NT2/D1 (cell line): ENCODE results near the gene TOM1L2.
"Not testable (repeated sequence)": the region's sequence is repeated elsewhere in the genome, so short reads cannot be mapped to it uniquely, and the experiment has no call there.

Source experiments
- DNase-seq: peaks from one replicate; pipeline ENCODE4 v3.0.0-alpha.2; 2011; ENCODE audit warnings: low read depth, low spot score
- H3K27me3 ChIP-seq: 2 replicates; pipeline ENCODE4 v1.6.0; 2011; ENCODE audit warnings: mild to moderate bottlenecking; ENCODE audit not compliant: insufficient read length, insufficient read depth
- H3K36me3 ChIP-seq: 2 replicates; pipeline ENCODE4 v1.6.1; 2011; ENCODE audit warnings: mild to moderate bottlenecking, low read length, mixed read lengths; ENCODE audit not compliant: insufficient read depth, insufficient read length
- H3K4me1 ChIP-seq: 2 replicates; pipeline ENCODE4 v1.5.1; 2011; ENCODE audit not compliant: insufficient read depth, insufficient read length
- H3K4me3 ChIP-seq: 2 replicates; pipeline ENCODE4 v1.5.1; 2011; ENCODE audit warnings: low read depth; ENCODE audit not compliant: insufficient read length
- H3K9ac ChIP-seq: 2 replicates; pipeline ENCODE4 v1.6.0; 2011; ENCODE audit warnings: low read depth; ENCODE audit not compliant: insufficient read length
- H3K9me3 ChIP-seq: 2 replicates; pipeline ENCODE4 v1.5.1; 2011; ENCODE audit warnings: mild to moderate bottlenecking, low read length; ENCODE audit not compliant: insufficient read depth
- SUZ12 ChIP-seq: IDR thresholded peaks from 2 replicates; pipeline ENCODE4 v1.6.1; 2011; ENCODE audit not compliant: insufficient read length, insufficient read depth; ENCODE audit errors: extremely low read depth
- YY1 ChIP-seq: IDR thresholded peaks from 2 replicates; pipeline ENCODE4 v1.6.1; 2011; ENCODE audit not compliant: insufficient read length, insufficient read depth
- ZNF274 ChIP-seq: IDR thresholded peaks from 2 replicates; pipeline ENCODE4 v1.6.1; 2011; ENCODE audit warnings: mild to moderate bottlenecking, low read depth, low read length

TOM1L2 gene

GRCh38 chr17:18004884-18005305 lies 32.7 kb upstream of the TOM1L2 start:
- no peak for TF ChIP-seq YY1
- TF ChIP-seq SUZ12: no peak
- TF ChIP-seq ZNF274: no peak
- H3K9me3 ChIP-seq: no peaks in the 10 kb centered on the region
- no peak for DNase-seq

GRCh38 chr17:18004345-18004744 lies 32.1 kb upstream of the TOM1L2 start:
- Histone ChIP-seq H3K36me3 (peaks cover 15% of the 10 kb centered on the region), H3K9me3 (no peaks in the 10 kb centered on the region), H3K4me3 (no peak overlapping the region), H3K4me1 (peaks cover 4% of the 10 kb centered on the region), H3K27me3 (no peaks in the 10 kb centered on the region), H3K9ac (no peak overlapping the region)
- no peak for TF ChIP-seq ZNF274
- TF ChIP-seq YY1: no peak
- no peak for TF ChIP-seq SUZ12
- DNase-seq: no peak

More at GRCh38 chr17:18004884-18005305, 32.7 kb upstream of the TOM1L2 start:
- Histone ChIP-seq H3K9ac (no peak overlapping the region), H3K36me3 (peaks cover 18% of the 10 kb centered on the region), H3K27me3 (no peaks in the 10 kb centered on the region), H3K4me3 (no peak overlapping the region), H3K4me1 (peaks cover 4% of the 10 kb centered on the region)

DNA sequence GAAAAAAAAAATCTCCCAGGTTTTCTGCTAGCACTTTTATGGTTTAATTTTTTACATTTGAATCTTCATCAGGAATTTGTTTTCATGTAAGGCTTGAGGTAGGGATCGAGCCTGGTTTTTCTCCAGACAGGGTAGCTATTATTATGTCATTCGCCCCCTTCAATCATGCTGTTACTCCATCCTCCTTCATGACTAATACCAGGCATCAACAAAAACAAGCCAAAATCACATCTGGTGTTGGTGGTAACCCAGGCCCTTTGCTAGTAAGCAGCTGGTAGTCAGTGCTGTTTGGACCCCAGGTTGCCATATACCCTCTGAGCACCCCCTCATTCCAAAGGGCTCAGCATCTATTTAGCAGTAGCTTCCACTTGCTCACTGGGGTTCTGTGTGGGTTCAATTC lies 30.0 kb upstream of the TOM1L2 start:
- no peak for TF ChIP-seq YY1
- TF ChIP-seq ZNF274: no peak
- TF ChIP-seq SUZ12: no peak
- peaks cover 4% of the 10 kb centered on the region for H3K4me1 ChIP-seq
- H3K4me3 ChIP-seq: no peak overlapping the region
- H3K9me3 ChIP-seq: no peaks in the 10 kb centered on the region
- peaks cover 7% of the 10 kb centered on the region for H3K36me3 ChIP-seq
- no peak overlapping the region for H3K9ac ChIP-seq
- no peak for DNase-seq
- no peaks in the 10 kb centered on the region for H3K27me3 ChIP-seq

- Histone ChIP-seq H3K4me3 (no peak overlapping the region), H3K9ac (no peak overlapping the region), H3K9me3 (no peaks in the 10 kb centered on the region), H3K4me1 (peaks cover 1% of the 10 kb centered on the region), H3K27me3 (no peaks in the 10 kb centered on the region), H3K36me3 (no peaks in the 10 kb centered on the region)
- TF ChIP-seq SUZ12 (no peak), YY1 (no peak), ZNF274 (no peak)
- DNase-seq: no peak
Measured at GRCh38 chr17:18000030-18000408, 27.8 kb upstream of the TOM1L2 start.

GRCh38 chr17:17999364-18000029 lies 27.3 kb upstream of the TOM1L2 start:
- DNase-seq: no peak
- Histone ChIP-seq H3K9me3 (no peaks in the 10 kb centered on the region), H3K4me1 (peaks cover 5% of the 10 kb centered on the region), H3K4me3 (no peak overlapping the region), H3K27me3 (no peaks in the 10 kb centered on the region), H3K36me3 (no peaks in the 10 kb centered on the region), H3K9ac (no peak overlapping the region)
- TF ChIP-seq ZNF274 (no peak), SUZ12 (no peak), YY1 (no peak)

GRCh38 chr17:17998934-17999333 lies 26.7 kb upstream of the TOM1L2 start:
- no peak for DNase-seq
- no peaks in the 10 kb centered on the region for H3K27me3 ChIP-seq
- no peaks in the 10 kb centered on the region for H3K36me3 ChIP-seq
- H3K9me3 ChIP-seq: no peaks in the 10 kb centered on the region
- no peak overlapping the region for H3K9ac ChIP-seq
- TF ChIP-seq YY1: no peak
- no peak for TF ChIP-seq ZNF274
- no peak for TF ChIP-seq SUZ12
- no peak overlapping the region for H3K4me3 ChIP-seq
- peaks cover 10% of the 10 kb centered on the region for H3K4me1 ChIP-seq

DNA sequence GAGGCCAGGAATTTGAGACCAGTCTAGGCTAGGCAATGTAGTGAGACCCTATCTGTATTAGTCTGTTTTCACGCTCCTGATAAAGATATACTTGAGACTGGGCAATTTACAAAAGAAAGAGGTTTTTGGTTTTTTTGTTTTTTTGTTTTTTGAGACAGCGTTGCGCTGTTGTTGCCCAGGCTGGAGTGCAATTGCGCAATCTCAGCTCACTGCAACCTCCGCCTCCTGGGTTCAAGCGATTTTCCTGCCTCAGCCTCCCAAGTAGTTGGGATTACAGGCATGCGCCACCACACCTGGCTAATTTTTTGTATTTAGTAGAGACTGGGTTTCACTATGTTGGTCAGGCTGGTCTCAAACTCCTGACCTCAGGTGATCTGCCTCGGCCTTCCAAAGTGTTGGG lies 23.7 kb upstream of the TOM1L2 start:
- not testable (repeated sequence) for H3K27me3 ChIP-seq, H3K9me3 ChIP-seq, H3K36me3 ChIP-seq, H3K4me3 ChIP-seq, H3K9ac ChIP-seq, DNase-seq
- H3K4me1 ChIP-seq: peaks cover 10% of the 10 kb centered on the region
